IPS-18c (cell line): ENCODE data around the gene KCNMB1.

Experiments
- H3K4me3 ChIP-seq: 2 replicates; pipeline ENCODE4 v1.7.0; 2013; ENCODE audit warnings: low read depth, mild to moderate bottlenecking, low read length, moderate library complexity; ENCODE audit not compliant: insufficient read depth
- H3K9me3 ChIP-seq: one replicate; pipeline ENCODE4 v1.6.1; 2013; ENCODE audit warnings: mild to moderate bottlenecking, low read length, moderate library complexity; ENCODE audit not compliant: control insufficient read depth, insufficient read depth

KCNMB1 gene

DNA sequence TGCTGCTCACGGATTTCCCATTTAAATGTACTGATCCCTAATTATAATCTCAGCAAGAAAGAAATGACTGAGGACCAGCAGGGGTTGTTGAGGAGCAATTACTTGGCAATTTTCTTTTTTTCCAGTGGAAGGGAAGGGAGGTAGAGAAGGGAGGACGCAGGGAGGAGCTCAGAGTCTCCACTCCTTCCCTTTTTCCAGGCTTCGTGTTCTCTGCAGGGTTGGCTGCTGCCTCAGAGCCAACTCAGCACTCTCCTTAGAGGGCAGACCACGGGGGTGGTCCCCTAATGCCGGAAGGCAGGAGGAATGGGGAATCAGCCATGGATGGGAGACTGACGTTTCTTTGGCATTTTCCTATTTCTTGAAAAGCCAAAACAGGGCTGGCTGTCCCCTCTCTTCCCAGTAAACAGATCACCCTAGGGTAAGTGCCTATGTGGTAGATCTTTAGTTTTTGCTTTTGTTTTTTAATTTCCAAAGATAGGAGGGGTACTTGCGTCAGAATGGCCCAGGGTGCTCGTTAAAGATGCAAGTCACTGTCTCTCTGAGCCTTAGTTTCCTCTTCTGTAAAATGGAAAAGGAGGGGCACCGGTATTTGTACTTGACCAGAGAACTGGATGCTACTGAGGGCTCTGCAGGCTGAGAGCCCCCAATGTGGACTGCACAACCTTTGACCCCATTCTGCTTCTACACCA, 52.0 kb downstream of the KCNMB1 start:
- Histone ChIP-seq H3K9me3 (peaks cover 7% of the 10 kb centered on the region), H3K4me3 (no peak overlapping the region)

DNA sequence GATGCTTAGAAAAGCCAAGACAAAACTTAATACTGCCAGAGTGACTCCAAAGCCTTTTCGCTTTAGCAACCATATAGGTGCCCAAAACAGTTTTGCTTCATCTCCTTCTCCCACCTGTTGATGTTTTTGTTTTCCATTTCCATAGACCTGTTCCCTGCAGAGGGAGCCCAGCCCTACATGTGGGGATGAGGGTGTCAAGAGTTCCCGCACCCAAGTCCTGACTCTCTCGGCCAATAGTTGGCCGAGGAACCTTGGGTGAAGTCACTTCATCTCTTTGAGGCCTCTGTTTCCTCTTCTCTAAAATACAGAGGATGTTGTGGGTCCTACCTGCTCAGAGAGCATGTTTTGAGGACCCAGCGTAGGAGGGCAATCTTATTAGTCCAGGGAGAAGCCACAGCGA, 53.1 kb downstream of the KCNMB1 start:
- H3K4me3 ChIP-seq, result no peak overlapping the region

DNA sequence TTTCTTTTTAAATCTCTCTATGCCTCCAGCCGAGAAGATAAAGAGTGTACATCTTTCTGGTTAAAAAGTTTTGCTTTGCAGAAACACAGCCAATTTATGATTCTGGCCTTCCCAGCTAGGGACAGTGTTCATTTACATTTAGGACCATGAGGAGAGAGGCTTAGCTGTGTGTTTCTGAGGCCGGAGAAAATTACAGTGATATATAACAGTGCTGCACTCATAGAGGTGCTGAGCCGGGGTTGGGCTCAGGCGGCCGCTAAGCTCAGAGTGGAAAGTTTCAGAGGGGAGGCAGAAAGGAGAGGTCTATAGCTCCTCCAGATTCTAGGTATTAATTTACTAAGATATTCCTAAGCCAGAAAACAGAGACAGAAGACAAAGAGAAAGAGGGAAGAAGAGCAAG, 54.5 kb downstream of the KCNMB1 start:
- Histone ChIP-seq H3K4me3 (no peak overlapping the region), H3K9me3 (no peaks in the 10 kb centered on the region)

More for the DNA sequence above, 53.1 kb downstream of the KCNMB1 start:
- H3K9me3 ChIP-seq, result peaks cover under 1% of the 10 kb centered on the region

DNA sequence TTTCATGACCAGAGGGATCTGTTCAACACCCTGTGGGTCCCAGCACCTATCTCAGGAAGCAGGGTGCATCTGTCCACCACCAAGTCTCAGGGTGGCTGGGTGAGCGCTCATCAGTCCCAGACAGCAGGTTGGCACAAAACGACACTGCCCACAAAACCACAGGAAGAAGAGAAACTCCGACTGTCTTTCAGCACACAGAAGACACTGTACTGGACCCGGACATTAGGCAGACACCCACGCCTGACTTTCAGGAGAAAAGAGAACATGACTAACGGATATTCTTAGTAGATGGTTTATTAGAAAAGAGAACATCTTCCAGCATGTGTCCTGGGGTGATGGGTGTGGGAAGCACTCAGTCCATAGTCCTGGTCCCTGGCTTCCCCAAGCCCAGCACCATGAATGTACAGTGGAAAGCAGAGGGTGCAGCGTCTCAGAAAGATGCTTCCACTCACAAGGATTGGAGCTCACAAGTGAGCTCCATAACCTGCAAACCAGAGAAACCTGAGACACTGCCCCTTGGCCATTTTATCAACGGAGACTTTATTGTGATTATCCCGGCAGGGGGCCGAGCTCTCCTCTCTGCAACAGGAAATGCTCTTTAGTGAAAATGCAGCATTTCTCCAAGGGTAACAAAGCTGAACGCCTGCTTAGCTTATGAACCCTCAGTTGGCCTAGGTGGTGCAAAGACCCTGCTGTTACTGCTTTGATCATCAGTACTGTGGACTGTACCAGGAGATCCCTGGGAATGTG, 55.8 kb downstream of the KCNMB1 start:
- H3K9me3 ChIP-seq, result no peaks in the 10 kb centered on the region
- no peak overlapping the region for H3K4me3 ChIP-seq

DNA sequence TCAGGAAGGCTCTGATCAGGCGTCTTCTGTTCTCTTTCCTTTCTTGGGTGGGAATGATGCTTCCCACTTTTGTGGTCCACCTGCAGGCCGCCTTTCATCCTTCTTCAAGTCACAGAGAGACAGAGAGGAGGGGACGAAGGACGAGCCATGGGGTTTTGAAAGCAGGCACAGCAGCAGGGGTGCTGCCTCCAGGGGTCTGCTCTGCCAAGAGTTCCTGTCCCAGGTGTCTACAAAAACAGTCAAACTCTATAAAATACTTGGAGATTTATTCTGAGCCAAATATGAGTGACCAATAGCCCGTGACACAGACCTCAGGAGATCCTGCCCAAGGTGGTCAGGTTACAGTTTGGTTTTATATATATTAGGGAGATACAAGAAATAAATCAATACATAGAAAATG, 57.1 kb downstream of the KCNMB1 start:
- no peaks in the 10 kb centered on the region for H3K9me3 ChIP-seq
- no peak overlapping the region for H3K4me3 ChIP-seq

DNA sequence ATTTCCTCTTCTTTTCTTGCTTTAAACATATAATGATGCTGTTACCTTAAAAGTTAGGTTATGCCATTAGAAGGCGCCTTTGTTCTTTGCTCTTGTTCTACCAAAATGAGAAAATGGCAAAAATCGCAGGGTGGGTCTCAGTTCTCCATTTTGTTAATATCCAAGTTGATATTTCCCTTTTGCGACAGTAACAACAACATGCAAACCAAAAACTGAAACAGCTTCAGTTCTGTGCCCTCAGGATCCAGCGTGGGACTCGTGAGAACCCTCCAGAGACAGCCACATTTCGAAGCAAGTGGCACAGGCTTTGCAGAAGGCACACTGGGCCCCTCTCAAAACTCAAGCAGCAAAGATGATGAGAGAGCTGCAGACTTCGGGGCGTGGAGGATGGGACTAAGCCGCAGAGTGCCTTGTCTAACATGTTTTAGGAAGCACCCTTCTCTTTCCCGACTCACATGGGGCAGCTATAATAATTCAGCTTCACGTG, 58.6 kb downstream of the KCNMB1 start:
- Histone ChIP-seq H3K4me3 (no peak overlapping the region), H3K9me3 (no peaks in the 10 kb centered on the region)

DNA sequence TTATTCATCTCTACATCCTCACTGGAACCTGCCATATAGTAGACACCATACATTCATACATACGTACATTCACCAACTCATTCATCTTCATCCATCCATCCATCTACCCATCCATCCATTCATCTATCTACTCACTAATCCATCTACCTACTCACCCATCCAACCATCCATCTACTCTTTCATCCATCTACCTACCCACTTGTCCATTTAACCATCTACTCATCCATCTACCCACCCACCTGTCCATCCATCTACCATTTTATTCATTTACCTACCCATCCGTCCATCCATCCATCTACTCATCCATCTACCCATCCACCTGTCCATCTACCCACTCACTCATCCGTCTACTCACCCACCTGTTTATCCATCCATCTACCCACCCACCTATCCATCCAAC, 59.6 kb downstream of the KCNMB1 start:
- Histone ChIP-seq H3K4me3 (no peak overlapping the region), H3K9me3 (no peaks in the 10 kb centered on the region)

DNA sequence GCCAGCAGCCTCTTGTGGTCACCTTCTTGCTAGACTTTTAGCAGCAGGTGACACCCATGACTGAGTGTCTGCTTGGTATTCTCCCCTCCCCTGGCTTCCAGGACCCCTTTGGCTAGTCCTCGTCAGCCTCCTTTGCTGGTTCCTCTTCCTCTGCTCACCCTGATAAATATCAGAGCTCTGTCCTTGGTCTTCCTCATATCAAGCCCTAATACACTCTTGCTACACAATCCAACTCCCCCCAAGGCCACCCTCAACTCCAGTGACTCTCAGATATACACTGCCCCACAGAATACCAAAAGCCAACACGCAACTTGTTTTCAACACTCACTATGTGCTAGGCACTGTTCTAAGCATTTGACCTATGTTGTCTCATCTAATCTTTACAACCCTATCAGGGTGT, 61.3 kb downstream of the KCNMB1 start:
- Histone ChIP-seq H3K9me3 (no peaks in the 10 kb centered on the region), H3K4me3 (no peak overlapping the region)

DNA sequence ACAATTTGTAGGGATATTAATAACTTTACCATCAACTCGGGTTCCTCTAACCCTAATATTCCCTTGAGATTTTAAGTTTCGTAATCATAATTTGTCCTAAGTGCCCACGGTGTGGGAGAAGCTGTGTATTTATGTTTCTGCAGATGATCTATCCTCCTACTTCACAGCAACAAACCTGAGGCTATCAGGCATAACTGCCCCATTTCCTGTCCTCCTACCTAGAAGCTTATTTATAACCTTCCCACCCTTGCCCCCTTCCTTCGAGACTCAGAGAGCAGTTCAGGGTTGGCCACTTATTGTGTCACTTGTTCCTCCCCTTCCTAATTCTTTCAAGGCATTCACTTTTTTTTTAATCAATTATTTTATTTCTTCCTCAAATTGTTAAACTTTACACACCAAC, 62.0 kb downstream of the KCNMB1 start:
- H3K4me3 ChIP-seq, result no peak overlapping the region
- H3K9me3 ChIP-seq, result no peaks in the 10 kb centered on the region
